GM03348 (cell line): ENCODE measurements around the gene SCN1A.
"Not testable (repeated sequence)": the region's sequence is repeated elsewhere in the genome, so short reads cannot be mapped to it uniquely, and the experiment has no call there.

ENCODE experiments used
- DNase-seq: peaks from one replicate; pipeline ENCODE4 v3.0.0; 2012; ENCODE audit warnings: low spot score

SCN1A gene

DNA sequence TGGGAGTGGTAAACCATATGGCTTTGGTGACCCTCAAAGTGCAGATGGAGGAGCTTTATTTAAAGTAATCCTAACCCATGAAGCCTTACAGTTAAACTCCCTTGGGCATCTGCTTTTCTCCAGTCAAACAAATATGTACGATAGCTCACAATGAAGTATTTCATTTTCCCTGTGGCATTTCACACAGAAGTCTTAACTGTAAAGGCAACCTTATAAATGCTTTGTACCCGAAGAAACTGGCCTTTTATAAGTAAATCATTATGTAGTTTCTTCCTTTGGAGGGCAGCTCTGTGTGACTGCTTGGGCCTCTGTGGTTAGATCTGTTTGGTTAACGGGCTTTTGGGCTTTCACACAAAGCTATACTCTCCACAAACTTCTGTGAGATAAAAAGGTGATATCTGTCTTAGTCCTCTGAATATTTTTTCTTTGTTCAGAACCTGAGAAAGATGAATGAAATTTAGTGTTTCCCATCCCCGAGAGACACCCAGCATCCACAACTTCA, 46.6 kb downstream of the SCN1A start:
- no peak for DNase-seq

DNA sequence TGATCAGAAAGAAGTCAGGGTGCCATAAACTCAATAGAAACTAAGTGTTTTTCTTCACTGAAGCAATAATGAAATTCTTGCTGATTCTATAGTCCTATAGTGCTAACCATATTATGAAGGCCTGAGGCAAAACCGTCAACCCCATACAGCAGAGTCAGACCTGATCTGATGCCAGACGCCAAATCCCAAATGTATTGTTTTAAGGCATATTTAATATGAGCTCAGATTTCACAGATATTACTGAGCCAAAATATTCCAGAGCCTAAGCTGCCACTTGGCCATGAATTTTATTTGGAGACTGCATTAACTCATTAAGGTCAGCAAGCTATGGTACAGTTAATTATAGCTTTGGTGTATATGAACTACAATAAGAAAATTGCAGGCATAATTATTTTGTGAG, 53.4 kb downstream of the SCN1A start:
- DNase-seq = no peak

DNA sequence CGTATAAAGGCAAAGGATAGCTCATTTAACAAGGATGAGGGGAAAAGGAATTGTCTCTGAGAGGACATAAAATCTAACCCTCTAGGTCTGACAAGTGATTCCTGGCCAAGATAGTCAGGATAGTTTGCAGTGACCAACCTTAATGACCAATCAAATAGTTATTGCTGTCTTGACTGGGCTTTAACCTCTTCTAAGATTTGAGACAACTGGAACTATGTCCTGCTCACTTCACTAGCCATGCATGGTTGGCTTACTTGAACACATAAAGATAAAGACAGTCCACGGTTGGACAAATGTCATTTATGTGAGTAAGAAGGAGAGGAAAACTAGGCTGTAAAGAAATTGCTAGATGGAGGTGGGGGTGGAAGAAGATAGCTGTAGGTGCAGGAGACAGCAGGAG, 53.8 kb downstream of the SCN1A start:
- no peak for DNase-seq

DNA sequence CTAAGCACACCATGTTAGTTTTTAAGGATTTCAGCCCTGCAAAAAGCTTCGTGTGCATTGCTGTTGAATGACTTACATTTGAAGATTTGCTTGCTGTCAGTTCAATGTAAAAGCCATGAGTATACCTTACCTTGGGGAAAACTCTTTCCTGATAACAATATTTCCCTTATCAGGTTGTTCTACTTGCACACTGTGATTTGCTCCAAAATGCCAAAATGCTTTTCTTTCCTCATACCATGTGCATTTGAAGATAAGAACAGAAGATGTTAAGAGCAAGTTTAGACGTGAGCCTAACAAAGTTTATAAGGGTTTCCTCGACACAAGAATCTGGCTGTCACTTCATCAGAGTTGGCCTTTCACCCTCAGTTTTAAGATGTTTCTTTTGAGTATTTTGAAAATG, 57.6 kb downstream of the SCN1A start:
- DNase-seq = no peak

DNA sequence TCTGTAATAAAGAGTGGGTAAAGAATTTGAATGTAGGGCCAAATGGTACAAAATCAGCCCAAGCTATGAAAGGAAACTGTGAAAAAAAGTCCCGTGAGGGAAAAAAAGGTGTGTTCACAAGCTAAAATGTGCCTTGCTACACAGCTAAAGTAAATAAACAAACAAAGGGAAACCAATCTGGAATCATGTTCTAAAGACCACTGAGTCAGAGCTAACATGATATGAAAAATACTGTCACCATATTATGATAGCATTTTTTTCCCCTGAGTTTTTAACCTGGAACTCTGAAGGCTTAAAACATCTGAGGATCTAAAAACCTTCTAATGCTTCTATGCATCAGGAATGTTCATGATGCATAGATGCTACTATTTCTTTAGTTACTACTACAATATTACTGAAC, 58.8 kb downstream of the SCN1A start:
- DNase-seq = no peak

DNA sequence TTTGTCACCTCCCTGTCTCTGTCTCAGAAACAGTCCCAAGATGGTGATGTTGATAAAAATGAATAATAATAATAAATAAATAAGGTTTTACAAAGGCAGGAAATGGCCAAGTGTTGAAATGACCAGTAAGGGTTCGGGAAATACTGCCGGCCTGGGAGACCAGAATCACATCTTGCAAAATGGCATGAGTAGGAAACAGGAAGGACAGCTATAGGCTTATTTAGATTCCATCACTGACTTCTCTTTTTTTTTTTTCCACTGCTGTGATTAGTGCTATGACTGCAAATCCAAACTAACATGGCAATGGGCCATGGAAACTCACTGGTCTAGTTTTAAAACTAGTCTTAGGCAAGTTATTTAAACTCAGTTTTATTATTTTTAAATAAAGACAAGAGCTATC, 60.6 kb downstream of the SCN1A start:
- DNase-seq = no peak

DNA sequence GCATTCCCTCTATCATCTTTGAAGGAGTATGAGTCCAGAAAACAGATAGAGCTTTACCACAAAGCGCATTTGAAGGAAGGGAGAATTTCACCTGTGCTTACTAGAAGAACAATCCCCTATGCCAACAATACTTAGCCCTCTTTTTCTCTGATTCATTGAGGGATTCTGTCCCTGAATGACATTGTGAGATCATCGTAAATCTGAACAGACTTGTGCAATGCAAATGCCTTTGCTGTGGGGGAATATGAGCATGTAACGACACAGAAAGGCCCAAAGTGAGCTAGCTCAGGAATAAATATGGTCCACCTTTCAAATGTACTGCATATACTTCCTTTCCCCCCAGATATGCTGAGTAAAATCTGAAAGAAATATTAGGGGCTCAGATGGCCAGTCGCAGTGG, 67.6 kb downstream of the SCN1A start:
- DNase-seq = no peak

DNA sequence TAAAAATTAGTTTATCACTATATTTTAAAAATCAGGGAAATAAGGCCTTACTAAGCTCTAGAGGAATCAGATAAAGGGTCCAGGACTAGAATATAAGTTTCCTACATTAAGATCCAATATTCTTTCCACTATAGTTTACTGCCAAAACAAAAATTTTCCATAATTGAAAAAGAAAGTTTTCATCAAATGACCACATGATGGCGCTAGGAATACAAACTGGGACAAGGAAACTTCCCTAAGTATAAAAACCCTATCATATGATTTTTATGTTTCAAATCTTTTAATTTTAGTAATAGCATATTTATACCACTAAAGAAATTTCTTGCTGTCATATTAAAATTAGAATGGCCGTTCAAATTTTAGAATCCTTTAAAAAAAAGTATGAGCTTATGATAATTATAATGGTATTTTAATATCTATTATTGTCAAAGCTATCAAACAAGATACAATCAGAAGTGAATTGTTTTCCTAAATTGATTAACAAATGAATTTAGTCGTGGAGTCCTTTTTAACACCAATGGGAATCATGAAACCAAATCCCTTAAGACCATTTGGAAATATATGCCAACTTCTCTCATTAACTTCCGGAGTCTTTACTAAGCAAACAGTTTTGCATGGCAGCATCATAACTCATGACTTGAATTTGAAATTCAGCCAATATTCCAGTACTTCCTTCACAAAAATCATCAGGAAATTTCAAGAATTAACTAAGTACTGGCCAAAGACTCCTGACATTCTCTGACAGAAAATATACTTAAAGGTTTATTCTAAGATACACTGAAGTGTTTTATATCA, 70.3 kb downstream of the SCN1A start:
- peak; percentile 16 for DNase-seq

DNA sequence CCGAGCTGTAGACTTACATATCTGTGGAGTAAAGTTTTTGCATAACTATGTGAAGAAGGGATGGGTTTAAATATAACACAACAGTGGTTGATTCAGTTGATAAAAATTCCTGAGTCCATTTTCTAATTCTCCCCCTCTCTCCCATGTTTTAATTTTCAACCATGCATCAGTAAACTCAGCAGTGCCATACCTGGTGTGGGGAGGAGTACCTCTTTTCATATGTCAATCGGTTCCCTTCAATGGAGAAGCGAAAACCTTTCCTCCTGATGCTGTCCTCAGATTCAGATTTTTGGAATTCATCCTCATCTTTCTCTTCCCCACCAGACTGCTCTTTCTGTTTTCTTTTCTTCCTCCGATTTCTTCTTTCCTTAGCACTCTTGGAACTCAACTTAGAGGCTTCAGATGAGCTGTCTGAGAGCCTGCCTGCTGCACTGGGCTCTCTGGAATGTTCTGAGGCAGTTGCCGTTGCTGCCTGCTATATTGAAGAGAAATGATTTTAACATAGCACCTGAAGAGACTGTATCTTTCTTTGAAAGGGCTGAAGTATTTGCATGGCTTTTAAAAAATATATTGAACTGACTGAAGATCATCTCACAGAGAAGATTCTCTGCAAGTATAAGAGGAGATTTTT, 82.9 kb downstream of the SCN1A start:
- no peak for DNase-seq

DNA sequence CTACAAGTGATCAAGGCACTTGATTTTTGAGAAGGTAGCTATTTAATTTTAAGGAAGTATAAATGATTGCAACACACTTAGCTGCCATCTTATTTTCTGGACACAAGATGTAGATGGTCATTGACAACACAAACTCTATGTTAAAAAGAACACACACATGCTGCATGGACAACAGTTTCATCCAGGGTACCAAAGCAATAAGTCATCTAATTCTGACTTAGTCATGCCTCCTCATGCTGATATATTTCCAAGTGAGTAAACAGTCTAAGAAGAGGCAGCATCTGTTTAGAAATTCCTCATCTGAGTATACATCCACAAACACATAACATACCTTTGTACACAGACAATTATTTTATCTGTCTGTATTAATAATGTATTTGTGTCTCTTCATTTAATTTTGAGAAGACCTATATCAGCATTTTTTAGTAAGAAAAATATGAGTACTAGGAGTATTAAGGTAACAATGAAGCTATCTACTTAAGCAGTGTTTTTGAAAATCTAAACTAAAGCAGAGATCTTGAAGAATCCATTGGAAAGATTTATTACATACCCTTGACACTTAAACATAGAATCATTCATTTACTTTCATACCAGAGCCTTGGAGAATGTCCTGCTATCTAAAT, 84.9 kb downstream of the SCN1A start:
- no peak for DNase-seq

DNA sequence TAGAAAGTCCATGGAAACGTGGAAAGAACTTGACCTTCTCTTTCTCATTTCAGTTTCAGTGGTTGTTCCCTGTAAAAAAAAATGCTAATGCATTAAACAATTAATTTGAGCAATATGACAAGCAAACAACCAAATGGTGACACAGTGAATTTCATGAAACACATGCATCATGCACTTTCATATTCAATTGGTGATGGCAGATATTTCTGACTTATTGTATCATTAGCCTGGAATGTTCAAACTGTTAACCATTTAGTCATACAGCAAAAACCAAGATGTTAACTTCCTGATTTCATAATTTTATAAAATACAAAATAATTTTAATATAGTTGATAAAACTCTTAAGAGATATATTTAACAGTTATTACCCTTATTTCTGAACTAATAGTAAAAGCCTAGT, 85.5 kb downstream of the SCN1A start:
- no peak for DNase-seq

DNA sequence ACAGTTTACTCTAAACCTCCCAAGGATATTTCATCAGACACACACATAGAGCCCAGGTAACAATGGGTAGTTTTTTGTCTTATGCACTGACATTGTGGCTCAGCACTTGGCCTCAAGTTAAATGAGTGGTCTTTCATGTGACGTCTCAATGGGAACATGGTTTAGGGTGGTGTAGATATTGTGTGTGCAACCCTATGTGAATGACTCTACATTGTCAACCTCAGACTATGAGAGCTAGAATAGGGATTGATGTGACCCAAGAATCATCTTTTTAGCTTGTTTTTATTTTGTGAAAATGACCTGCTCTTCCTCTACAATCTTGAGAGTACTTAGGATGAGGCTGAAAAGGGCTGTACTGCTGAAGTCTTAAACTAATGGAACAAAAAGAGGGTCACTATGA, 86.2 kb downstream of the SCN1A start:
- DNase-seq = no peak

DNA sequence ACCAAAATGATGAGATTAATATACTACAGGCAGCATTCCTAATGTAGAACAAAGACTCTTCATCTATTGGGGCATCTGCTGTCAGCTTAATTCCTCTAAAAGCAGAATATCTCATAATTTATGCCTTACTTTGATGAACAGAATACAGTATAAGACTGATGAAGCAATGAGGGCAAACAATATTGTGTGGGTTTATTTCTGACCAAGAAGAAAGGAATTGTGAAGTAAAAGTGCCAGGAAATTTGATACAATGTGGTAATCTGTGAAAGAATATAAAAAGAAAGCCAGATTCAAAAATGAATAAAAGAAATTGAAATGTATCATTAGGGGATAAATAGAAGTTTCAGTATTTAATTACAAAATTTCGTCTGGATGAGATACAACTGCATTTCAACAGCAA, 95.5 kb downstream of the SCN1A start:
- no peak for DNase-seq

DNA sequence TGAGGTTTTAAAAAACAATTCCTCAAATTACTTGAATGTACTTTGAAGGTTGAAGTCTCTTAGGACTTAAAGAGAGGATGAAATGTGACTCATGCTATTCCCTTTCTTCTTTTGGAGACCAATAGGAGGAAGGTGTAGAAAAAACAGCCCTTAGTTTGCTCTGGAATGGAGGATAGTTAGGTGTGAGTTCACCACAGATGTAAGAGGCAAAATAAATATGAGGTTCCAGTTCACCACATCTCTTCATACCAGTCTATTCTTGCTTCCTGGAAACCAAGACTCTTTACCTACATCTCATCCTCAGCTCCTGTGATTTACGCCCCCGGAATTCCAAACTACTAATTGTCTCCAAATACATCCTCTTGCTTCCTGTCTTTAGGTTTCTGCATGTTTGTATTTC, 96.8 kb downstream of the SCN1A start:
- DNase-seq = no peak

DNA sequence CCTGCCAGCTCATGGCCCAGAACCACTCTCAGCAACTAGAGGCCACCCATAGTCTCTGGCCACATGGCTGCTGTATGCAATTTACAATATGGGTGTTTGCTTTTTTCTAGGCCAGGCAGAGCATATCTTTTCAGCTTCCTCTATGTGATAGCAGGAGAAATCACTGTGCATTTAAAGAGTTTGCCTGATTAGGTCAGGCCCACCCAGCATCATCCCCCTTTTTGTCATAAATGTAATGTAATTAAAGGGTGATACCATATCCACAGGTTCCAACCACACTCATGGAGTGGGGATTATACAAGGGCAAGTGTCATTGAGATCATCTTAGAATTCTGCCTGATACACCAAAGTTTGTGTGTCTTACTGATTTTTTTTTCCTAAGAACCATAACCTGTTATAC, 102.5 kb downstream of the SCN1A start:
- no peak for DNase-seq

DNA sequence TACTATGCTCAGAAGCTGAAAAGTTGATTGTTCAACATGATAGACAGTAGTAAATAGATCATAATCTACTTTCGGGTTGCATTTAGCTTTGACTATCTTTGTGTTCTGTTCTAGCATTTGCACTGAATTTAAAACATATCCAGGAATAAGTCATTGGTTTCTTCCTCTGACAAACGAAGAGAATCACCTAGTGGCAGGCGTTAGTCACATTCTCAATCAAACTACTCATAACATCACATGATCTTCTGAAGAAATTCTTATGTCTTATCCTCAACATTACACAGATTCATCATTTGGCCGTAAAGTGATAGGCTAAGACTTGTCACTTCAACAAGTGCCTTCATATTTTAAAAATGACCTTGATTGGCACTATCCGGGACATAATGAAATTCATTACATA, 110.6 kb downstream of the SCN1A start:
- no peak for DNase-seq

DNA sequence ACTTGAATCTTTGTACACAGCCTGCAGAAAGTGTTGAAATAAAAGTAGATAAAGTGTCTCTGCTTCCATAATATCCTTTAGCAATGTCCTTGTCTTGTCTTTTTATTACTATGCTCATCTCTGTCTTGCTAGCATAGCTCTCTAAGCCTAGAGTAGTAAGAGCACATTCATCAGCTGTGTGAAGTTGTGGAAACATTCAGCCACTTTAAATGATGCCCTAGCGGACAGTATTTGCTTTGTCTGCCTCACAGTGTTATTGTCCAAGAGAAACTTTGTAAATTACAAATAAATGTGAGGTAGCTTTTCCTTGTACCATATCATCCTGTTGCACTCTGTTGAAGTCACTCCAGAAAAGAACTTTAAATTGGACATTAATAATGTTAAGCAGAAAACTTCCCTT, 113.9 kb downstream of the SCN1A start:
- no peak for DNase-seq

DNA sequence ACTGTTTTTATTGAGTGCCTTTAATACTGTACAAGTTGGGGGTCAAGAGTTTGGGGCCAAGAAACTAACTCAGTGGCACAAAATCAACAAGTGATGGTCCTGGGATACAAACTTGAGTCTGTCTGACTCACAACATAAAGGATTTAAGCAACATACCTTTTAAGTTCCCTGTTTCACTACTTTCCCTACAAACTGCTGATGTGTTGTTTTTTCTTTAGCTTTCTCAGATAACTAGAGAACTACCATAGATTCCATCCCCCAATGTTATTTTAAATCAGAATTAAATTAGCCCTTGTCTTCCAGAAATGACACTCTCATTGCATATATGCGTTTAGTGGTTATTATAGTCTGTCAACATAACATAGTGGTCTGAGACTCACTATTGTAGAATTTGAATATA, 116.2 kb downstream of the SCN1A start:
- DNase-seq = no peak

DNA sequence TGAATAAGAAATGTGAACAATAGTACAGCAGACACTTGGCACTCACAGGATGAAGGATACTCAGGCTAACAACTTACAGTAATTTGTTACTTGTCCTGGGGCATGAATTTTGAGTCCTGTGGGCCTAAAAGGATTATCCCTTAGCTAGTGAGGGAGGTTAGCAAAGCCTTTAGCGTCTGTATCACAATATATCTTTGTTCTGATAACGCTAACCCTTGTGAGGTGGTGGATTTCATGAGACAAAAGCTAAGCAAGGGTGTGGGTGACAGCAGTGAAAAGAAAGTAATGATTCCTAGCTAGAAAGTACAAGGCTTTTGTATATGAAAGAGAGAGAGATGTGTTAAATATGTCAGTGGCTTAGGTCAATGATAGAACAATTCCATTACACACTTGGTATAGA, 127.4 kb downstream of the SCN1A start:
- no peak for DNase-seq

DNA sequence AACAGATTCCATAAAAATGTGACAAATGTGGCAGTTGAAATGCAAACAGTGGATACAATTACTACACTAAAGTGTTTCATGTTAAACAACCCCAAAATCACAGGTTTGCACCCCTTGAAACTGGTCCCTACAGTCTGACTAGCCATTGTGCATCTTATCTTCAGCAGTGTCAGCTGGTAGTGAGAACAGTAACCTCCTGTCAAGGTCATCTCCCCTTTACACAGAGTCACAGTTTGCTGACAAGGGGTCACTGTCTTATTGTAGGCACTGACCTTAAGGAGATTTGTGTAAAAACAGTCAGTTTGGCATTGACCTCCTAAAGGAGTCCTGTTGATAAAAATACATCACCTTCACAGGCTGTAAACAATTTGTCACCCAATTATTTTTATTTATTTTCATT, 137.0 kb downstream of the SCN1A start:
- no peak for DNase-seq

DNA sequence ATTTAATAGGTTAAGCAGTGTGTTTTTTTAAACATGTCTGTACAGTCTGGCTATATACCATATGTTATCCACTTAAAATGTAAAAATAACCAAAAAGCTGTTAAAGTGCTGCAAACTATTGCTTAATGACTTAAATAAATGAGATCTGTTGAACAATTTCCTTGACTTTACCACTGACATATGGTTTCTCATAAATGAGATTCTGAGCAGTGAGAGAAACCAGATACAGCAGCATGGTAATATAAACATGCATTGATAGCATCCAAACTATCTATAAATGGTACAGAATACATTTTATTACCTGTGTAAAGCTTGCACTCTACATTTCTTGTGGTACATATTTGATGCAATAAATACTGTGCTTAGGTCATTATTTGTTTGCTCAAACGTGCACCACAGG, 138.0 kb downstream of the SCN1A start:
- no peak for DNase-seq

DNA sequence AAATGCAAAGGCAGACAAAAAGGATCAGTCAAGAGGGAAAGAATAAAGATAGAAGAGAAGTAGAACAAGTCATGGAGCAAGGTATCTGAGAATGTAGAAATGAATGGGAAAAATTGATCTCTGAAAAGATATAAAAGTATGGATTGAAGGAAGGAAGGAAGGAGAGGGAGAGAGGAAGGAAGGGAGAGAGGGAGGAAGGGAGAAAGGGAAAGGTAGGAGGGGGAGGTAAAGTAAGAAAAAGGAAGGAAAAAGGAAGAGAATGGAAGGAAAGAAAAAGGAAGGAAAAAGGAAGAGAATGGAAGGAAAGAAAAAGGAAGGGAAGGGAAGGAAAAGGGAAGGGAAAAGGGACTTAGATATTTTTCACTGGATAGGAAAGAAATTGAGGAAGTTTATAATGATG, 142.7 kb downstream of the SCN1A start:
- DNase-seq = no peak

DNA sequence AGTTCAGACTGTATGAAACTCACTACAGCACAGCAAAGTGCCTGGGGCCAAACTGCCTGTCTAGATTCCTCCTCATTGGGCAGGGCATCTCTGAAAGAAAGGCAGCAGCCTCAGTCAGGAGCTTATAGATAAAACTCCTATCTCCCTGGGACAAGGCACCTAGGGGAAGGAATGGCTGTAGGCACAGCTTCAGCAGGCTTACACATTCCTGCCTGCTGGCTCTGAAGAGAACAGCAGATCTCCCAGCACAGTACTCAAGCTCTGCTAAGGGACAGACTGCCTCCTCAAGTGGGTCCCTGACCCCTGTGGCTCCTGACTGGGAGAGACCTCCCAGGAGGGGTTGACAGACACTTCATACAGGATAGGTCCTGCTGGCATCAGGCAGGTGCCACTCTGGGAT, 155.7 kb downstream of the SCN1A start:
- DNase-seq = not testable (repeated sequence)
